Epithelial cell of proximal tubule (primary cell): ENCODE results near the gene TNRC18. TPM values are rescaled to one million over a fixed set of nuclear protein-coding genes. Genes with fewer than 3 reads are reported as not detected.

Experiments used
- DNase-seq: peaks from one replicate; pipeline ENCODE4 v3.0.0-alpha.2; 2011; ENCODE audit warnings: low read depth
- H3K4me3 ChIP-seq: 2 replicates; pipeline ENCODE4 v1.5.1; 2011; ENCODE audit warnings: low read depth, mild to moderate bottlenecking, low read length
- total RNA-seq: library from RNA; depleted of rRNA; stranded (reverse); fragments of >200 nt; gene quantifications from 2 replicates; pipeline ENCODE4 v1.2.3, GENCODE V29; 2015
- TF ChIP-seq, protein P1 (sequence below): conservative IDR thresholded peaks from 2 replicates; pipeline ENCODE4 v1.5.1; 2012; ENCODE audit warnings: low read depth, mild to moderate bottlenecking, low read length

The TNRC18 gene
- total RNA-seq, 1 donor from 2014 or later: 34.3 TPM

DNA sequence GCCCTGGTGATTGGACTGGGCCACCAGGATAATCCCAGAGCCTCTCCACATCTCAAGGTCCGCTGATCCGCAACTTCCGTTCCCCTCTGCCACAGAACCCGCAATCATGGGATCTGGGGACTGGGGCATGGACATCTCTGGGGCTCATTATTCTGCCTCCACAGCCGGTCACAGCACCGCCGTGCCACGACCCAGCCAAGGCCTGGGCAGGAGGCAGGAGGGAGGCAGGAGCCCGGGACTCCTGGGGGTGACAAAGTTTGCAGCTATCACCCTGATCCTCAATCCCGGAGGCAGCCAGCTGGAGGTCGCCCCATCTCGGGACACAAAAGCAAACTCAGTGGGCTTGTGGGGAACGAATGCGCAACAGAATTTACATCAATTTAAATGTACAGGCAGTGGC is 42.9 kb upstream of the TNRC18 start:
- H3K4me3 ChIP-seq: no peak overlapping the region
- TF ChIP-seq, protein P1, sequence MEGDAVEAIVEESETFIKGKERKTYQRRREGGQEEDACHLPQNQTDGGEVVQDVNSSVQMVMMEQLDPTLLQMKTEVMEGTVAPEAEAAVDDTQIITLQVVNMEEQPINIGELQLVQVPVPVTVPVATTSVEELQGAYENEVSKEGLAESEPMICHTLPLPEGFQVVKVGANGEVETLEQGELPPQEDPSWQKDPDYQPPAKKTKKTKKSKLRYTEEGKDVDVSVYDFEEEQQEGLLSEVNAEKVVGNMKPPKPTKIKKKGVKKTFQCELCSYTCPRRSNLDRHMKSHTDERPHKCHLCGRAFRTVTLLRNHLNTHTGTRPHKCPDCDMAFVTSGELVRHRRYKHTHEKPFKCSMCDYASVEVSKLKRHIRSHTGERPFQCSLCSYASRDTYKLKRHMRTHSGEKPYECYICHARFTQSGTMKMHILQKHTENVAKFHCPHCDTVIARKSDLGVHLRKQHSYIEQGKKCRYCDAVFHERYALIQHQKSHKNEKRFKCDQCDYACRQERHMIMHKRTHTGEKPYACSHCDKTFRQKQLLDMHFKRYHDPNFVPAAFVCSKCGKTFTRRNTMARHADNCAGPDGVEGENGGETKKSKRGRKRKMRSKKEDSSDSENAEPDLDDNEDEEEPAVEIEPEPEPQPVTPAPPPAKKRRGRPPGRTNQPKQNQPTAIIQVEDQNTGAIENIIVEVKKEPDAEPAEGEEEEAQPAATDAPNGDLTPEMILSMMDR: no peak
- DNase-seq: no peak

DNA sequence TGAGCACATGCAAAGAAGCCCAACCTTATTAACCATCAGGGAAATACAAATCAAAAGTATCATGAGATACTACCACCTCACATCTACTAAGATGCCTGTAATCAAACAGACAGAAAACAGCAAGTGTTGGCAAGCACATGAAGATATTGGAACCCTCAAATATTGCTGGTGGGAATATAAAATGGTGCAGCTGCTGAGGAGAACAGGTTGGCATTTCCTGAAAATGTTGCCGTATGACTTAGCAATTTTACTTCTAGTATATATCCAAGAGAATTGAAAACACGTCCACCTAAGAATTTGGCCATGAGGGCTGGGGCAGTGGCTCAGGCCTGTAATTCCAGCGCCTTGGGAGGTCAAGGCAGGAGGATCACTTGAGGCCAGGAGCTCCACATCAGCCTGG is 39.4 kb upstream of the TNRC18 start:
- H3K4me3 ChIP-seq: no peak overlapping the region
- DNase-seq: no peak
- TF ChIP-seq, protein P1: no peak

DNA sequence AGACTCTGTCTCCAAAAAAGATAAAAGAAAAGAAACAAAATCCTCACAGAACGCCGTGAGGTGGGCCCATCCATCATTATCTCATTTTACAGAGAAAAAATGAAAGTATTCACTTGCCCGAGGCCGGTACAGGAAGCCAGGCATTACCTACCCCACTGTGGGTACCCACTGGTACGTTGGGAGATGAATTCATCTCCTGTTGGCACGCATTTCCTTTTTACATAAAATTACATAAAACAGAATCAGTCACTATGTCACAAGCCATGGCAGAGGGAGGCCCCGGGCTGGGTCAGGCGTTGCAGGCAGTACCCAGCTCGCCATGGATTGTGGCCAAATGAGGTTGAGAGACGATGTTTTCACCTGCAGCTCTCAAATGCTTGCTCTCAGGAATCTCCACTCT is 38.6 kb upstream of the TNRC18 start:
- no peak for DNase-seq
- H3K4me3 ChIP-seq: no peak overlapping the region
- TF ChIP-seq, protein P1: no peak

- DNase-seq: no peak
- TF ChIP-seq, protein P1: no peak
- no peak overlapping the region for H3K4me3 ChIP-seq
Observed at GRCh38 chr7:5458921-5459480, 35.4 kb upstream of the TNRC18 start.

DNA sequence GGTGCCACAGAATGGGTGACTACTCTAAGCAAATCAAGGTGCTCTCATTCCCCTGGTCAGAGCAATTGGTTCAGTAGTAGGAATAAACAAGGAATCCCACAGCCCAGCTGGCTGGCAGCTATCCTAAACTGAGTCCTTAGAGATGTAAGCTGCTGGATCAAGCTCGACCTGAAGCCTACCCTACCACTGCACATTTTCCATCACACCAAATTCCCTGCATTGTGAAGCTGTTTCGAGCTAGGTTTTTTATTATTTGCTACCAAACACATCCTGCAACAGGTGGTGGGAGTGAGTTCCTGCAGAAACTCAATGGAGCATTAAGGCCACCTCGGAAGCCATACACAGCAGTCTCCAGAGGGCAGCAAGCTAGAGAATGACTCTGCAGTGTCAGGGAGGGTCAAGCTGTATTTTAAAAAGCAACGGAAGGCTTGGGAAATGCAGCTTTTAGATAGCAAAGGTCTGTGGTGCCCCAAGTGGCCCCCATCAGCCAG is 33.7 kb upstream of the TNRC18 start:
- TF ChIP-seq, protein P1: no peak
- H3K4me3 ChIP-seq: no peak overlapping the region
- DNase-seq: no peak

GRCh38 chr7:5456409-5456808 is 32.8 kb upstream of the TNRC18 start:
- TF ChIP-seq, protein P1: no peak
- no peak for DNase-seq
- no peak overlapping the region for H3K4me3 ChIP-seq

DNA sequence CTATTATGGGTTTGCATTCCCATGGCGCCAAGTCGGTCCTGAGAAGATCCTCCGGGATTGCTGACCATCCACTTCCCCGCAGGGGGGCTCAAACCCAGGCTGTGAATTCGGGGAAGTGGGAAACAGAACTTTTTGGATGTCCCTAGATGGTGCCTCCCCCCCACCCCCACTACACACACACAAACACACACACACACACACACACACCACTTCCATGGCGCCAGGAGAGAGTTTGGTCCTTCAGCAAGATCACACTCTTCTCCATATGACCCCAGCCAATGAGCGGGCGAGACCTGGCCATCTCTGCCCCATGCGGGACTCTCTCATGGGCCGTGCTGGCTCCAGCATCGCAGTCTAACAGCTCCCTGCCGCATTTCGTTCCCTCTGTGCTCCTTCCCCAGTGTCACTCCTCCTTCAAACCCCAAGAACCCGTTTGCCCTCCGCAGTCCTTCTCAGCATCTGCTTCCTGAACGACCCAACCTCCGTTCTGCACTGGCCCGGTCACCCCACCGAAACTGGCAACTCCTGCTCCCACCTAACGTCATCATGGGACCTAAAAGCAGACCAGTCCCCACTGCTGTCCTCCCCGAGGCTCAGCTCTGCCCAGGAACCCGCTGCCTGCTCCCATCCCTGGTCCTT is 32.1 kb upstream of the TNRC18 start:
- no peak overlapping the region for H3K4me3 ChIP-seq
- TF ChIP-seq, protein P1: no peak
- no peak for DNase-seq
